ENCODE results near the gene IFNA6.

IFNA6 gene

GRCh38 chr9:21331676-21332402, 18.8 kb downstream of the IFNA6 start:
- DNase-seq (ENCODE audit: low spot score) (no peak), FAIRE-seq (no peak)

DNA sequence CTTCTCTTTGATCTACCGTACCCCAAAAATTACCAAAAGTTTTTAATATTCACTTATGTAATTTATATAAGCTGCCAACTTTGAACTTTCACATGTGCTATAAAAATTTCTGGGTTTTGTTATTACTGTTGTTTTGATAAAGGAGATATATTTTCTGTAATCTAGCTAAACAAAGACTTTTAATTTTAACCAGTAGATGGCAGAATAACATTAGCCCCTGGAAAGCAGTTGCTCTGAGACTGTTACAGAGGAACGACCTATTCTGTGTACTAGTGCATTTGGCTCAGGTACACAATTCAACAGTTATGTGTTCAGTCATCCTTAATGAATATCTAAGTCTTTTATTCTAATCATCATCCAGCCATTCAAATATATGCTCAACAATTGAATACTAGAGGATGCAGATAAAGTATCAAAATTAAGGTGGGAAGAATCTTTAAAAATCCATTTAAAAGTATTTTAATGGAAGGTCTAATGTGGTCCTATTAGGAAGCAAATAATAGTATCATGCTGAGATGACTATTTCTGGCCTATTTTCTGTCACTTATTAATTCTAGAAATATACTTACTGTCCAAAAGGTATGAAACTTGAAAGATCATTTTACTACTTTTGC, 24.1 kb downstream of the IFNA6 start:
- DNase-seq (ENCODE audit: low spot score) (peak; percentile 40), FAIRE-seq (peak; percentile 79)

DNA sequence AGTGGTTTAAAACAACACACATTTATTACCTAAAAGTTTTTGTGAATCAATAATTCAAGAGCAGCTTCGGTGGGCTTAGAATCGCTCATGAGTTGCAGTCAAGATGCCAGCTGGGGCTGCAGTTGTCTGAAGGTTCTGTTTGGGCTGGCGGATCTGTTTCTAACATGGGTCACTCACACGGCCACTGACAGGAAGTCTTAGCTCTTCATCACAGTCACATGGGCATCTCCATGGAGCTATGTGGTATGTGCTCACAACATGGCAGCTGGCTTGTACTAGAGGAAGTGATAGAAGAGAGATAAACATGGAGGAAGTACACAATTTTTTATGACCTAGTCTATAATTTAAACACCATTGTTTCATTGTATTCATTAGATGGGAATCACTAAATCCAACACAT, 26.6 kb downstream of the IFNA6 start:
- no peak for DNase-seq (ENCODE audit: low spot score)
- no peak for FAIRE-seq

DNA sequence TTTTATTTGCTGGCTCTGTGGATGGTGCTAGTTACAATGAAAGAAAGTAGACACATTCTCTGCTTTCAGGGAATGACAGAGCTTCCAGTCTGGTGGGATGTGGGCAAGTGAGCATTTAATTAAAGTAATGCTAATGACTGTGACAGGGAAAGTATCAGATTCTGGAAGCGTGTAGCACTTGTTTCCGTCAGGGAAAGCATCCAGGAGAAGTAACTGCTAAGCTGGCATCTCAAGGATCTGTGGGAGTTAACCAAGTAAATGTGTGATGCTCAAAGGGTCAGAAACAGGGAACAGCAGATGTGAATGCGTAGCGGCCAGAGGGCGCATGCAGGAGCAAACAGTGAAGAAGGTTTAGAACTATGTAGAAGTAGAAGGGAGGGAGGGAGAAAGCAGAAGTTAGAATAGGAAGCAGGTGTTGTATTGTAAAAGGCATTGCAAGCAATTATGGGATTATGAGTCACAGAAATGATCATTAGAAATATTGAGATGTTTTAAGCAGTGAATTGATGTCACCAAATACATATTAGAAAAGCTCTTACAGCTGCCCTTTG, 27.7 kb downstream of the IFNA6 start:
- no peak for DNase-seq (ENCODE audit: low spot score)
- FAIRE-seq = no peak

GRCh38 chr9:21320465-21320864, 30.2 kb downstream of the IFNA6 start:
- DNase-seq (ENCODE audit: low spot score) = no peak
- no peak for FAIRE-seq

- FAIRE-seq = peak; percentile 77
- peak; percentile 20 for DNase-seq (ENCODE audit: low spot score)
These were observed 32.4 kb downstream of the IFNA6 start for GRCh38 chr9:21317956-21318923.

DNA sequence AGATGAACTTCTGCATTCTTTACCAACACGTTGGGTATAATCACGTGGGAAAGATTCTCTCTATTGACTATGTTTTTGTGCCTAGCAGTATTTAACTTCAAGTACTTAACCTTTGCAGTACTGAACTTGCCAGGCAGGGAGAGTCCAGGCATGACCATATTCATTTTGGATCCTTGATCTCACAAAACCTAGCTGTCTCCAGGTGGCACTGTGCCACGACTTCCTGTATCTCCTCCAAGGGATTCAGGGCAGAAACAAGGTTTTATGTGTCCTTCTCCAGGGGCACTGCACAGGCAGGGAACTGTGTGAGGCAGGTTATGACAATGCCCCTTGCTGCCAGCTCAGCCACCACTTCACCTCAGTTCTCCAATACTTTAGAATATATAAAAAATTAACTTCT, 33.8 kb downstream of the IFNA6 start:
- DNase-seq (ENCODE audit: low spot score) (no peak), FAIRE-seq (no peak)

- FAIRE-seq = no peak
- no peak for DNase-seq (ENCODE audit: low spot score)
These were observed 34.5 kb downstream of the IFNA6 start for GRCh38 chr9:21316032-21316842.

DNA sequence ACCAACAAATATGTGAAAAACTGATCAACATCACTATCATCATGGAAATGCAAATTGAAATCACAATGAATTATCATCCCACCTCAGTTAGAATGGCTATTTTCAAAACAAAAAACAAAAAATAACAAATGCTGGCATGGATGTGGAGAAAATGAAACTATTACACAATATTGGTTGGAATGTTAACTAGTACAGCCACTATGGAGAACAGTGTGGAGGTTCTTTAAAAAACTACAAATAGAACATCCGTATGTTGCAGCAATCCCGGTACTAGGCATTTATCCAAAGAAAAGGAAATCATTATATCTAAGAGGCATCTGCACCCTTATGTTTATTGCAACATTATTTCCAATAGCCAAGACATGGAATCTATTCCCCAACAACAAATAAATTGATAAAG, 36.5 kb downstream of the IFNA6 start:
- FAIRE-seq (no peak), DNase-seq (ENCODE audit: low spot score) (no peak)

DNA sequence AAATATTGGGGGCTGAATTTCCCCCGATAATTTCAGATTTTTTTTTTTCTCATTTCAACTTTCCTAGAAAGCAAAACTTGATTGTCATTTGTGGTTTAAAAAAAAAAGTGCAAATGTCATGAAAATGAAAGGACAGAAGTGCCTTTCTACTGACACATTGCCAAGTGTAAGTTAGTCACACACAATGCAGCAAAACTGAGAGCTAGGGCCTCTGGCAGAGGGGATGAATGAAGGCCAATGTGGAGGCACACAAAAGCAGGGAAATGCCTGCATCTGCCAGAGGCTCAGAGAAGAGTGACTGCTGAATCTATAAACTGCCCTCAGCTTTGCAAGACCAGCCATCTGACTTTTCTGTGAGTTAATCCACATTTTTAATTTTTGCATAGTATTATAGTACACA, 38.8 kb downstream of the IFNA6 start:
- DNase-seq (ENCODE audit: low spot score) (no peak), FAIRE-seq (no peak)

- DNase-seq (ENCODE audit: low spot score) = no peak
These were observed 45.5 kb downstream of the IFNA6 start, which contains the start of gene IFNA5 for GRCh38 chr9:21305213-21305612. Gene IFNA5, minus strand, starts transcription at chr9:21305313. Its CDS starts 57 bp downstream, at chr9:21305256.

More at GRCh38 chr9:21305213-21305612, 45.5 kb downstream of the IFNA6 start, which contains the start of gene IFNA5:
- FAIRE-seq = no peak

Data from RCC 7860 (cell line).